Liver (tissue), 9 donors: ENCODE results near the gene TSPAN16. TPM values are rescaled to one million over a fixed set of nuclear protein-coding genes. Genes with fewer than 3 reads are reported as not detected.

ENCODE experiments used
- DNase-seq: peaks from one replicate; pipeline ENCODE4 v3.0.0-alpha.2; 2017; ENCODE audit warnings: low spot score
- H3K27ac ChIP-seq, 2 donors: one replicate each; pipeline ENCODE4 v1.7.0; 2013; ENCODE audit warnings: inconsistent platforms in 2 of 2, low read length in 2 of 2, control low read depth in 1 of 2, low read depth in 1 of 2, mild to moderate bottlenecking in 1 of 2
- H3K27me3 ChIP-seq, 4 donors: one replicate each; pipeline versions ENCODE4 v1.6.1 to v1.7.0; 2013; ENCODE audit warnings: low read length in 3 of 4, inconsistent platforms in 1 of 4, mild to moderate bottlenecking in 1 of 4, moderate library complexity in 1 of 4; ENCODE audit not compliant: control insufficient read depth in 4 of 4, insufficient read depth in 4 of 4
- H3K36me3 ChIP-seq, 4 donors: one replicate each; pipeline versions ENCODE4 v1.6.1 to v1.7.0; 2013; ENCODE audit warnings: low read length in 3 of 4, mild to moderate bottlenecking in 3 of 4, low read depth in 1 of 4, moderate library complexity in 1 of 4; ENCODE audit not compliant: control insufficient read depth in 4 of 4, insufficient read depth in 3 of 4
- H3K4me1 ChIP-seq, 4 donors: one replicate each; pipeline versions ENCODE4 v1.6.1 to v1.7.0; 2013; ENCODE audit warnings: low read length in 3 of 4, mild to moderate bottlenecking in 3 of 4, moderate library complexity in 1 of 4; ENCODE audit not compliant: control insufficient read depth in 4 of 4, insufficient read depth in 4 of 4
- H3K4me3 ChIP-seq, 3 donors: one replicate each; pipeline versions ENCODE4 v1.6.1 to v1.7.0; 2013; ENCODE audit warnings: low read length in 3 of 3, control low read depth in 1 of 3, low read depth in 1 of 3, mild to moderate bottlenecking in 1 of 3
- H3K9ac ChIP-seq, 2 donors: one replicate each; pipeline ENCODE4 v1.7.0; 2013; ENCODE audit warnings: low read length in 2 of 2, mild to moderate bottlenecking in 2 of 2, moderate library complexity in 2 of 2, control low read depth in 1 of 2, low read depth in 1 of 2
- H3K9me3 ChIP-seq, 4 donors: one replicate each; pipeline versions ENCODE4 v1.6.1 to v1.7.0; 2013; ENCODE audit warnings: low read length in 3 of 4; ENCODE audit not compliant: control insufficient read depth in 4 of 4
- FOXA1 ChIP-seq: IDR thresholded peaks from 2 replicates; pipeline ENCODE4 v1.6.1; 2016; ENCODE audit warnings: antibody characterized with exemption
- FOXA2 ChIP-seq: IDR thresholded peaks from 2 replicates; pipeline ENCODE4 v1.6.1; 2016; ENCODE audit warnings: antibody characterized with exemption
- HNF4G ChIP-seq: IDR thresholded peaks from 2 replicates; pipeline ENCODE4 v1.6.1; 2016; ENCODE audit warnings: antibody characterized with exemption
- JUND ChIP-seq, 2 donors: IDR thresholded peaks; 2 replicates each; pipeline ENCODE4 v1.6.1; 2016; ENCODE audit warnings: antibody characterized with exemption in 2 of 2
- RXRA ChIP-seq, 2 donors: IDR thresholded peaks; 2 replicates each; pipeline ENCODE4 v1.6.1; 2017 to 2018; ENCODE audit warnings: antibody characterized with exemption in 2 of 2, mild to moderate bottlenecking in 1 of 2
- SP1 ChIP-seq: IDR thresholded peaks from 2 replicates; pipeline ENCODE4 v1.6.1; 2018; ENCODE audit warnings: antibody characterized with exemption, mild to moderate bottlenecking
- TAF1 ChIP-seq: conservative IDR thresholded peaks from 2 replicates; pipeline ENCODE4 v1.6.1; 2016; ENCODE audit warnings: antibody characterized with exemption, mild to moderate bottlenecking
- WGBS: extraction: QIAGEN DNeasy Blood & Tissue Kit; methylation state at CpG from one replicate; pipeline ENCODE4 v1.1.7; 2013; 5-methylcytosine and 5-hydroxymethylcytosine counted together
- polyA plus RNA-seq, 2 donors: library from polyadenylated mRNA; stranded (reverse) in 1 of 2; unstranded in 1 of 2; fragments of 200-250 nt in 1 of 2; fragments of >200 nt in 1 of 2; fragmentation: Nextera tagmentation in 1 of 2; extraction: Ambion mirVana in 1 of 2; gene quantifications; one replicate each; pipeline versions ENCODE4 v1.2.1 to v1.2.3, GENCODE V29; 2013 to 2015
- total RNA-seq, 2 donors: library from RNA; depleted of rRNA; stranded (reverse); fragments of >200 nt; gene quantifications; one replicate each; pipeline ENCODE4 v1.2.3, GENCODE V29; 2014
- TF ChIP-seq, protein P1 (sequence below): IDR thresholded peaks from 2 replicates; pipeline ENCODE4 v1.6.1; 2016; ENCODE audit warnings: antibody characterized with exemption
- TF ChIP-seq, protein P2 (sequence below): IDR thresholded peaks from 2 replicates; pipeline ENCODE4 v1.6.1; 2016; ENCODE audit warnings: antibody characterized with exemption, mild to moderate bottlenecking
- TF ChIP-seq, protein P3 (sequence below): IDR thresholded peaks from 2 replicates; pipeline ENCODE4 v1.6.1; 2016; ENCODE audit warnings: antibody characterized with exemption
- TF ChIP-seq, protein P4 (sequence below): fragments of 150-350 bp; IDR thresholded peaks from 2 replicates; pipeline ENCODE4 v1.5.1; 2017; ENCODE audit warnings: improper control_type of control experiment, low read depth, low read length; ENCODE audit not compliant: missing input control
- donor health status: healthy.
- donor health status: healthy.
- donor health status: healthy.
- donor health status: healthy.
- donor health status: healthy.

Gene TSPAN16
- total and polyA plus RNA-seq, 4 donors: not detected

DNA sequence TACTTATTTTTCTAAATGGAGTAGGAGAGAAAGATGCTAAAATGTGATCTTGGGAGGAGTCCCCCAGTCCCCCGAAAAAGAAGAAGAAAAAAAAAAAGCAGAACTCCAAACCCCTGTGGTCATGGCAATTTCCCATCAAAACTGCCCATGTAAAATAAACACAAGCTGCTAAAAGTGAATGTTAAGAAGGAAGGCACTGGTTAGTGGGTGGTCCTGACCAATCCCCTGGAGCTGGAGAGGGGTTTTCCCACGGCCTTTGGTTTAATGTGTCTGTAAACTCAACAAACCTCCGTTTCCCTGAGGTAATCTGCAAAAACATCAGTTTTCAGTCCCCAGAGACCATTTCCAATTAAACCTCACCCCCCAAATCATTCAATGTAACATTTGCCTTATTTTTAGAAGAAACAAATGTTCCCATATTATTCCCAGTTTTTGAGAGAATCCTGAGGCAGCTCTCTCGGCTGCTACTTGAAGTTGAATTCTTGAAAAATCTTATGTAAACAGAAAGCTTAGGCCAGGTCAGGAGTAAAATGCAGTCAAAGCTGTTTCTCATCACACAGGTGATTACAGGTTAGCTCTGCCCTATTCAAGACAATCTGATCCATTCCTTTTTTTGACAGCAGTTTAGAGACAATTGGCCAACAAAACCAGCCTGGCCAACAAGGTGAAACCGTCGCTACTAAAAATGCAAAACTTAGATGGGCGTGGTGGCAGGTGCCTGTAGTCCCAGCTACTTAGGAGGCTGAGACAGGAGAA lies 26.5 kb downstream of the TSPAN16 start:
- no peaks in the 10 kb centered on the region for H3K9me3 ChIP-seq
- TF ChIP-seq, protein P1, sequence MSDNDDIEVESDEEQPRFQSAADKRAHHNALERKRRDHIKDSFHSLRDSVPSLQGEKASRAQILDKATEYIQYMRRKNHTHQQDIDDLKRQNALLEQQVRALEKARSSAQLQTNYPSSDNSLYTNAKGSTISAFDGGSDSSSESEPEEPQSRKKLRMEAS: no peak
- TF ChIP-seq SP1 (no peak), FOXA2 (no peak)
- TF ChIP-seq, protein P2, sequence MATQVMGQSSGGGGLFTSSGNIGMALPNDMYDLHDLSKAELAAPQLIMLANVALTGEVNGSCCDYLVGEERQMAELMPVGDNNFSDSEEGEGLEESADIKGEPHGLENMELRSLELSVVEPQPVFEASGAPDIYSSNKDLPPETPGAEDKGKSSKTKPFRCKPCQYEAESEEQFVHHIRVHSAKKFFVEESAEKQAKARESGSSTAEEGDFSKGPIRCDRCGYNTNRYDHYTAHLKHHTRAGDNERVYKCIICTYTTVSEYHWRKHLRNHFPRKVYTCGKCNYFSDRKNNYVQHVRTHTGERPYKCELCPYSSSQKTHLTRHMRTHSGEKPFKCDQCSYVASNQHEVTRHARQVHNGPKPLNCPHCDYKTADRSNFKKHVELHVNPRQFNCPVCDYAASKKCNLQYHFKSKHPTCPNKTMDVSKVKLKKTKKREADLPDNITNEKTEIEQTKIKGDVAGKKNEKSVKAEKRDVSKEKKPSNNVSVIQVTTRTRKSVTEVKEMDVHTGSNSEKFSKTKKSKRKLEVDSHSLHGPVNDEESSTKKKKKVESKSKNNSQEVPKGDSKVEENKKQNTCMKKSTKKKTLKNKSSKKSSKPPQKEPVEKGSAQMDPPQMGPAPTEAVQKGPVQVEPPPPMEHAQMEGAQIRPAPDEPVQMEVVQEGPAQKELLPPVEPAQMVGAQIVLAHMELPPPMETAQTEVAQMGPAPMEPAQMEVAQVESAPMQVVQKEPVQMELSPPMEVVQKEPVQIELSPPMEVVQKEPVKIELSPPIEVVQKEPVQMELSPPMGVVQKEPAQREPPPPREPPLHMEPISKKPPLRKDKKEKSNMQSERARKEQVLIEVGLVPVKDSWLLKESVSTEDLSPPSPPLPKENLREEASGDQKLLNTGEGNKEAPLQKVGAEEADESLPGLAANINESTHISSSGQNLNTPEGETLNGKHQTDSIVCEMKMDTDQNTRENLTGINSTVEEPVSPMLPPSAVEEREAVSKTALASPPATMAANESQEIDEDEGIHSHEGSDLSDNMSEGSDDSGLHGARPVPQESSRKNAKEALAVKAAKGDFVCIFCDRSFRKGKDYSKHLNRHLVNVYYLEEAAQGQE: no peak
- H3K4me3 ChIP-seq: no peak overlapping the region
- peaks cover 0 to 2% (median 0%) of the 10 kb centered on the region in 4 donors for H3K36me3 ChIP-seq
- peaks cover 6 to 16% (median 12%) of the 10 kb centered on the region in 4 donors for H3K4me1 ChIP-seq
- no peak overlapping the region for H3K9ac ChIP-seq
- no peaks in the 10 kb centered on the region for H3K27me3 ChIP-seq
- 67% methylated on average over 7 of the region's 7 CpGs for WGBS
- no peak for DNase-seq
- H3K27ac ChIP-seq: peak overlapping the region in 1 of 2 donors; percentile 7

DNA sequence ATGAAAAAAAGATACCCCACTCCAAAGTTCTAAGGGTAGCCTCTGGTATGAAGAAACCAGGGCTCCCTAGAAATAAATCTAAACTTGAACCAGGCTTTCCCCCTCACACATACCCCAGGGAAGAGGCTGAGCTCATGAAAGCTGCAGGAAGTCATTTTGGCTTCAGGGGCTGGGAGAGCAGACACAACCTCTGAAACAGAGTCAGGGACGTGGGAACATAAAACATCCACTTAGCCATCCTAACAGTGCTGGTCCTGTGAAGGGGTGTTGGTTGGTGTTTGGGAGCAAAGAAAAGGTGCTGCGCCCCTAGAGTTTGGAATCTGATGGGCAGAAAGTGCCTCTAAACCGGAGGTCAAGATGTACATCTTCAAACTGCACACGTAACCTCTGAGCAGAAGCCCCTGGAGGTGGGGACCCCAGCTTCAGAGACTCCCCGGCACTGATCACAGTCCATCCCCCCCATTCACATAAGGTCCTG lies 27.7 kb downstream of the TSPAN16 start:
- no peak for DNase-seq
- Histone ChIP-seq H3K36me3 (peaks cover 0 to 2% (median 0%) of the 10 kb centered on the region in 4 donors), H3K9ac (no peak overlapping the region), H3K4me1 (peaks cover 6 to 16% (median 12%) of the 10 kb centered on the region in 4 donors), H3K4me3 (no peak overlapping the region), H3K9me3 (no peaks in the 10 kb centered on the region), H3K27me3 (no peaks in the 10 kb centered on the region), H3K27ac (peak overlapping the region; percentile 64 to 85)
- TF ChIP-seq TAF1 (no peak), FOXA2 (no peak), HNF4G (no peak), JUND (IDR thresholded peaks at IDR 0.05) (no peak), RXRA (IDR thresholded peaks at IDR 0.05) (no peak), FOXA1 (no peak)
- TF ChIP-seq, protein P3, sequence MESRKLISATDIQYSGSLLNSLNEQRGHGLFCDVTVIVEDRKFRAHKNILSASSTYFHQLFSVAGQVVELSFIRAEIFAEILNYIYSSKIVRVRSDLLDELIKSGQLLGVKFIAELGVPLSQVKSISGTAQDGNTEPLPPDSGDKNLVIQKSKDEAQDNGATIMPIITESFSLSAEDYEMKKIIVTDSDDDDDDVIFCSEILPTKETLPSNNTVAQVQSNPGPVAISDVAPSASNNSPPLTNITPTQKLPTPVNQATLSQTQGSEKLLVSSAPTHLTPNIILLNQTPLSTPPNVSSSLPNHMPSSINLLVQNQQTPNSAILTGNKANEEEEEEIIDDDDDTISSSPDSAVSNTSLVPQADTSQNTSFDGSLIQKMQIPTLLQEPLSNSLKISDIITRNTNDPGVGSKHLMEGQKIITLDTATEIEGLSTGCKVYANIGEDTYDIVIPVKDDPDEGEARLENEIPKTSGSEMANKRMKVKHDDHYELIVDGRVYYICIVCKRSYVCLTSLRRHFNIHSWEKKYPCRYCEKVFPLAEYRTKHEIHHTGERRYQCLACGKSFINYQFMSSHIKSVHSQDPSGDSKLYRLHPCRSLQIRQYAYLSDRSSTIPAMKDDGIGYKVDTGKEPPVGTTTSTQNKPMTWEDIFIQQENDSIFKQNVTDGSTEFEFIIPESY: no peak
- TF ChIP-seq, protein P4, sequence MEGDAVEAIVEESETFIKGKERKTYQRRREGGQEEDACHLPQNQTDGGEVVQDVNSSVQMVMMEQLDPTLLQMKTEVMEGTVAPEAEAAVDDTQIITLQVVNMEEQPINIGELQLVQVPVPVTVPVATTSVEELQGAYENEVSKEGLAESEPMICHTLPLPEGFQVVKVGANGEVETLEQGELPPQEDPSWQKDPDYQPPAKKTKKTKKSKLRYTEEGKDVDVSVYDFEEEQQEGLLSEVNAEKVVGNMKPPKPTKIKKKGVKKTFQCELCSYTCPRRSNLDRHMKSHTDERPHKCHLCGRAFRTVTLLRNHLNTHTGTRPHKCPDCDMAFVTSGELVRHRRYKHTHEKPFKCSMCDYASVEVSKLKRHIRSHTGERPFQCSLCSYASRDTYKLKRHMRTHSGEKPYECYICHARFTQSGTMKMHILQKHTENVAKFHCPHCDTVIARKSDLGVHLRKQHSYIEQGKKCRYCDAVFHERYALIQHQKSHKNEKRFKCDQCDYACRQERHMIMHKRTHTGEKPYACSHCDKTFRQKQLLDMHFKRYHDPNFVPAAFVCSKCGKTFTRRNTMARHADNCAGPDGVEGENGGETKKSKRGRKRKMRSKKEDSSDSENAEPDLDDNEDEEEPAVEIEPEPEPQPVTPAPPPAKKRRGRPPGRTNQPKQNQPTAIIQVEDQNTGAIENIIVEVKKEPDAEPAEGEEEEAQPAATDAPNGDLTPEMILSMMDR: no peak
- TF ChIP-seq, protein P2: no peak
- TF ChIP-seq, protein P1: no peak
- WGBS: 62% methylated on average over 5 of the region's 5 CpGs
